GM19467 (cell line): Measurements from ENCODE around the gene CD96.
"Not testable (repeated sequence)": the region's sequence is repeated elsewhere in the genome, so short reads cannot be mapped to it uniquely, and the experiment has no call there.

Experiments
- ATAC-seq: cut with Tn5 transposase; IDR thresholded peaks from one replicate; pipeline ENCODE4 v1.9.1; 2021; ENCODE audit warnings: mild to moderate bottlenecking, moderate library complexity; ENCODE audit not compliant: unreplicated experiment

Gene CD96

DNA sequence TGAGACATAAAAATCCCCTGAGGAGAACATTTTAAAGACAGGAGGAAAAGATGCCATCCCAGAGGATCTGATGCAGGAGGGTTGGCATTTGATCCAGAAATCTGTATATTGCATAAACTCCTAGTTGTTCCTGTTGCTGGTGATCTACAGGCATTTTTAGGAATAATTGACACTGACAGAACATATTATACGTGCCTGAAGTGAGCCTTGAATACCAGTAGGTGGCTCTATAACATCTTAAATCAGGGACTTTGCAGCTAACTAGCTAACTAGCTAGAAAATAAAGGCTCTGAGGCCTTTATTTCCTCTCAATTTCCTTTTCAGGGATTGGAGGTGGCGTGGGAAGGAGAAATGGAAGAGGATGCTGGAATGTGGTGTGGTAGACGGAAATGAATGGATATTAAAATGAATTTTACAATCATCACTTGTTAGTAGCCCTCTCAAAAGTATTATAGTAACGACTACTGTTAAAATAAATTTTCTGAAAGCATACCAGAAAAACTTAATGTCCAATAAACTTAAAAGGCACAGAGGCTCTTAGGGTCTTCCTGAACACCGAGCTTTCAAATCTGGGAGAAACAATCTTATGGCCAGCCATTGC is 127.0 kb downstream of the CD96 start:
- ATAC-seq = no peak

DNA sequence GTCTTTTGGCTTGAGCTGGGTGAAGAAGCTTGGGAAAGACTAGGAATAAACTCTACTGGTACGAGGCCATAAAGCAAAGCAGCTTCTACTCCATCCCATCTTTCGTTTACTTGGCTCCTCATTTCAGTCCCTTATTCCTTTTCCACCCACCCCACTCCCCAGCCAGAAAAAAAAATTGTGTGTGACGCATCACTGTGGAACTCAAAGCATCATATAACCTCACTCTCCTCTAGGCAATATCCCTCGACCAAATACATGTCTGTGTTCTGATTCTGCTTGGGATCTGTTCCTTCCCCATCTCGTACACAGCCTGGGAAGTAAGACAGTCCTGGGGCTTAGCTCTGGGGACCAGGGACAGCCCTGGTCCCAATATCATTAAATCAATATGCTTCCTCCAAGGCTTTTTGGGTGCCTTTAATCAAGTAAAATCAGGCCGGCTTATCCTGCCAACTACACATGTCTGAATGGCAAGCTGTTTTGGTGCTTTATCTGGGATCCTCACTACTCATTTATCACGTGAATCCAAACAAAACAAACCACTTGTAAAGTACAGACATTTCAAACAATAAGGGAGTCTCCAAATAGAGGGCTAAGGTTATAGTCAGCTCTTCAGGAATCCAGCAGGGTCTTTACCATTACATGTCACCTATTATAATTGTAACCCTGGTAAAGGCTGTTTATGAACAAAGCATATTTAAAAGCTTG is 128.1 kb downstream of the CD96 start:
- no peak for ATAC-seq

DNA sequence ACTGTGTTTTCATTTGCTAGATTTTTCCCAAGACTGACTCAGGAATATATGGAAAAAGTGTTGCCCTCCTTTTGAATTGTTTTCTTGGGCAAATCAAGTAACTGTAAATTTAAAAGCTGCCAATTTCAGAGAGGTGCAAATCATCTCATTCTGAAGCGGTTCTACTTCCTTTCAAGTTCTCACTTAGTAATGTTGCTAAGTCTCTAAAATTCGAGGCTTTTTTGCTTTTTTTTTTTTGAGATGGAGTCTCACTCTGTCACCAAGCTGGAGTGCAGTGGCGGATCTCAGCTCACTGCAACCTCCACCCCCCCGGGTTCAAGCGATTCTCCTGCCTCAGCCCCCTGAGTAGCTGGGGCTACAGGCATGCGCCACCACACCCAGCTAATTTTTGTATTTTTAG is 130.5 kb downstream of the CD96 start:
- not testable (repeated sequence) for ATAC-seq

DNA sequence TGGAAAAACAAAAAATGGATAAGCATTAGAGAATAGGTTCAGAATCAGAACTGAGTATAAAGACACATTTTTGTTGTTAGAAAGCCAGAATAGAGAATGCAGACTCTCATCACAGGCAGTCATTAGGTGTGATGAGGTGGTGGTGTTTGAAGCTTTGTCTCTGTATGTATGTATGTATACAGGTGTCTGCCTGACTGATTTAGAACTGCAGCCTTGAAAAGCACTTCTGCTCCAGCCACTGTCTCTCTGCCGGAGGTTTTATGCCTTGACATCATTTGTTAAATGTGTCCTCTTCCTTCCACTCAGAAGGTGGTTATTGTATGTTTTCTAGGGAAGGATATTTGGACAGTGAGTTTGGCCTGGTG is 133.8 kb downstream of the CD96 start:
- no peak for ATAC-seq

DNA sequence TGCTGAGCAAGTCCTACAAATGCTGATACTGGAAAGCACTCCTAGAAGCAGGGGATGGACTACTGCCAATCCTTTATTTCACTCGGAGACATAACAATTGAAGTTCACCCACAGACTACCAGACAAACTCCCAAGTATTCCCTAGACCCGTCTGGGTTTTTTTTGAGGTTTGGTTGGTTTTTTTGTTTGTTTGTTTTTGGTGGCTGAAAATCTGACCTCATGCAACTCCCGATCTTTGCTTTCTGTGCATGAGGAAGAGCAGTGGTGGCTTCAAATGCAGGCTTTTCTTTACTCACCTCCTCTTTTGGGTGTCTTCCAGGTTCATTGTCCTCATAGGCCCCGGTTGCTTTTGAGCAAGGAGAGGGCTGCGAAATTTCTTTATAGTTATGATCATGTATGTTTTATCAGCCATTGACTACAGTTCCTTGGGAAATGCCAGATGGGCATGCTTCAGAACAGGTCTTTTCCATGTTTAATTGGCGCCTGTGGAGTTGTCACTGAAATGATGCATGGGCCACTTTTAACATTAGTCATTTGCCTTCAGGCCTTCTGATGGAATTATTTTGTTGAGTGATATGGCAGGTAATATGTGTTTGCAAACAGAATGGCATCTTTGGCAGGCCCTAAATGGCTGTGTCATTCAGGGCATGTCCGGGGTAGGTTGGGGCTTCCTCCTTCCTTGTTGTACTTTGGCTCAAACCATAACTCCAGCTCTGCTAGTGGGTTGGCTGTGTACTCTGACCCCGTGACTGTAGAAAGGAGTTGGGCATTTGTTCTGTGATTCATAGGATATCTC is 134.4 kb downstream of the CD96 start:
- no peak for ATAC-seq

DNA sequence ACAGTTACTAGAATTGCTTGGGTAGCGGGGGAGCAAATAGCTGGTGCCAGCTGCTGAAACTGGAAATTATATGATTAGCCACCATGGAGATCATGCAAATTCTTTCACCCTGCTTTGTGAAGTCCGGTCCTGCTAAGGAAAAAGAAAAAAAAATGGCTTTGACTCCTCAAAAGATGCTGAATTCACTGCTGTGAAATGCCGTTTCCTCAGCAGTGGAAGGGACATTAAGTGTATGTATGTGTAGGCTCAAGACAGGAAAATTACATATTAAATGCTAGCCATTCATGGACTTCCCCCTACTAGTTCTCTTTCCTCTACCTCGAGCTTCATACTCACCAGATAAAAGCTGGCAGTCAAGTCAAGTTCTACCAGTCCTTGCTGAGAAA is 135.0 kb downstream of the CD96 start:
- ATAC-seq = no peak

DNA sequence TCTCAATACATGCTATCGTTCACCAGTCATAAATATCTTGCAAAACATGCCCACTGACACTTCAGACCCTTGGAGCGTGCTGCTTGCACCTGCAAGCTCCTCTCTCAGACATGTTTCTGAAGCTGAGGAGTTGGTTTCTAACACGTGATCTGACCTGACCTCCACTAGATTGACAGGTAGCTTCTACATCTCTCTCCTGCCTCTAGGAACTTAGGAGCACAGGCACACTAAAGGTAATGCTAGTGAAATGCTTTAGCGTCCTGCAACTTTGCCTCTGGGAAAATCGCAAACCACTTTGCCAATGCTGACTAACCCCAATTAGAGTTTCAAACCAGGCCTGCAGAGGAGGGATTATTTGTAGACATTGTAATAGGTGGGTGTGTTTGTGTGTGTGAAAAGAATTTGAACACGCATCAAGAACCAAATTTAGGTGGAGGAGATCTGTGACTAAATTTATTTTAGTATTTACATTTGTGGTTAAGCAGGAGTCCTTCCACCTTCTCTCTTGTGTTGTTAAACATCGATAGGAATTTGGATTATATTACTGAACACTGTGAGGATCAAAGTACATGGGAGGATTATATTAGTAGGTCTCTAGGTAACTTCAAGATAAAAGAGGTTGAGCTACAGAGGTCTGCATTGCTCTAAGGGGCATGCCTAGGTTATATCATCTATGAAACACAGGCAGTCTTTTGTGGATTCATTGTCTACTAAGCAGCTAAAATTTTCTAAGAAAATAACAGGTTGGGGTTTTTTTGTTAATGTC is 139.8 kb downstream of the CD96 start:
- no peak for ATAC-seq

DNA sequence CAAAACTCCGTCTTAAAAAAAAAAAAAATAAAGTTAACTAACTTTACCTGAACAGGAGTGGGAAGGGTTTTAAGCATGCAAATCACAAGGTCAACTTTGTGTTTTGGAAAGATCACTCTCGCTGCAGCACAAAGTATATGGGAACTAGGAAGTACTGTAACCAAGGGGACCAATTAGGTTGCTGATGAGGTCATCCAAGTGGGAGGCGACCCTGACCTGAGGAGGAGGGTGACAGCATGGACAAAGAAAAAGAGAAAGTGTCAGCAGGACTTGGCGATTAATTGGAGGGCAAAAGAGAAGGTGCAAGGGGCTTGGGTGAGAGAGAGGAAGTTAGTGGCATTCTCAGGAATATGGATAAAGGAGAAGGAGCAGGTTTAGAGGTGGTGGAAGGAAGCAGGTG is 142.6 kb downstream of the CD96 start:
- no peak for ATAC-seq

DNA sequence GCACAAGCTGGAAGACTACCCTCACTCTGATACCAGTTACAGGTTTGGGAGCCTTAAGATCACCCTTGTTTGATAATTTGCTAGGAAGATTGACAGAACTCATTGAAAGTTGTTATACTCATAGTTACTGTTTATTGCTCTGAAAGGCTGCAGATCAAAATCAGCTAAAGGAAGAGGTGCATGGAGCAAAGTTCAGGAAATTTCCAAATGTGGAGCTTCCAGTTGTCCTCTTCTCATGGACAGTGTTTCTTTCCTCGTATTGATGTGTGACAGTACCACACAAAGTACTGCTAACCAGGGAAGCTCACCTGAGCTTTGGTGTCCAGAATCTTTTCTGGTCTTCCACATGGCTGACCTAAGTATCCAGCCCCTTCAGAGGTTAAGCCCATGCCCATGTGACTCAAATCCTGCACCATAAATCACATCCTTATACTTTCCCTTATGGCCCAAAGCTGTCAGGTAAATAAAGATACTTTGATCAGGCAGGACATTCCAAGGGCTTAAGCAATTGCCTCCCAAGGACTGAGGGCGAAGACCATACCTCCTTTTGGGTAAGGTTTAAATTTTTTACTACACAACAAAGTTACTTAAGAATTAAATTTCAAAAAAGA is 146.3 kb downstream of the CD96 start:
- ATAC-seq = no peak

DNA sequence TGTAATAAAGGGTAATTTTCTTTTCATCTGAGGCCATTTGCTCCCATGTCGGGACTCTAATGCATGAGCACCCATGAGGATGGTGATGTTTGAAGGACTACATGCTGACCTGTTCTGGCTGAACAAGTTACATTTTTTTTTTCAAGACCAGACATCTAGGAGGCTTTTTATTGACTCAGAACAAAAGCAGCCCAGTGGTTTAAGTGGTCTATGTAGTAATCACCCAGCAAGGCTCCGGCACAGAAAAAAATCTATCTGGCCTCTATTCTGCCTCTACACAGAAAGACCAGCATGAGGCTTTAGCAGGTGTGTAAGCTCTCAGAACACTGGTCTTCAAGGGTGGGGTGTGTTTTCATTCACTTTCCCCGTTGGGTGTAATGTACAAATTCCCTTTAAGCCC is 148.2 kb downstream of the CD96 start:
- ATAC-seq = peak; percentile 76

DNA sequence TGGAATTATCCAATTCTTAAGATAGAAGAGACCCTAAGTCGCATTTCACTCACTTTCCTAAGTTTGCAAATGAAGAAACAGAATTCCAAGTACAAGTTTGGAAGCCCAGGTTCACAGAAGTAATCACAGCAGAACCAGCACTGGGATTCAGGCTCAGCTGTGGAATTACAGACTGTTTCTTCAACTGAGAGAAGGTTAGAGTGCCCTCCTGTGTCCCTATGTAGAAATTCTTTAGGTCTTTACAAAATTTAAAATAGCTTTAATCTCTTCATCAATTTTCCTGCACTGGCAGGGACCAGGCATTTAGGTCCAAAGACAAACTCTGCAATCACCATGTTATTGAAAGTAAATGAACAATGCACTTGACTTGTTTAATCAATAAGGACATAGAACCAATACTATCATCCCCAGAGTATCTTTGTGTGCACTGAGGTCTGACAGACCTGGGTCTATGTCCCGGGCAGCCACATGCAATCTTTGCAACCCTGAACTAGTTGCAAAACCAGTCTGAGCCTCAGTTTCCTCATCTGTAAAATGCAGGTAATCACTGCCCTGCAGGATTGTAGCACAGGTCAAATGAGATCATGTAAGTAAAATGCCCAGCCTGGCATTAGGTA is 149.4 kb downstream of the CD96 start:
- ATAC-seq = no peak

DNA sequence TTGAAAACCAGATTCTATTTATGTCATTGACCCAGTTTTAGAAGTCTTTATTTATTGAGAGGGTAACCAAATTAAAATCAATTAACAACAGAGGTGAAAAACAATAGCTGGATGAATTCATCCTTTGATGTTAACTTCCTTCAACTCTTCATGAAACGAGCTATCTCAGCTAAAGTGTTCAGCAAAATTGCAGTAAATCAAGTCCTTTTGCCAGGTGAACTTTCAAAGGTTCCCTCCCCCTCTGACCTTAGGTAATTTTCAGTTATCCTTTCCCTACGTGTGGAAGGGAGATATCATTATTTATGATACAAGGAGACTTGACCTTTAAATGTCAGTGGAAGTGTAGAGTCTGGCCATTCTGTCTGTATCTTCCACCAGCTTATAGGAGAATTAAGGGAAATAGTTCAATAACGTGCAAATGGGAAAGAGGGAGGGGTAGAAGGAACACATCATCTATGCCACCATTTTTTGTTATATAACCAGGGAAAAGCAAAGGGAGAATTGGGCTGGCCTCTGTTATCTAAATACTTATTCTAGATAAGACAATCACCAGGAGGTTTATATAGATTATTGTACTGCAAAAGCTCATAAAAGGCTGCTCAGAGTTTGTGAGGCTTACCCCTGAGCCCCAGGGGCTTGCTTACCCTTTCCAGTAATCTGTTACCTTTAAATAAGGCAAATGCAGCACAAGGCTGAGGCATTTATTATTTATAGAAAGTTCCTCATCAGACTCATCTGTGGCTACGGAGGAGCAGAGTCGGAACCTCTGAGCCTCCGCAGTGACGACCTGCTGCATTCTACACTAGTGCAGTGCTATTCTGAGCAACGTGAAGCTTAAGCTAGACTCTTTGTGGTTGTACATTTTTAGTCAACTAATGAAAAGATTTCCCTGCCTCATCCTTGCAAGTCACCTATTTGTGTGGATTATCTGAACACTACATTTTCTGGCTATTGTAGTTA is 150.9 kb downstream of the CD96 start:
- no peak for ATAC-seq

DNA sequence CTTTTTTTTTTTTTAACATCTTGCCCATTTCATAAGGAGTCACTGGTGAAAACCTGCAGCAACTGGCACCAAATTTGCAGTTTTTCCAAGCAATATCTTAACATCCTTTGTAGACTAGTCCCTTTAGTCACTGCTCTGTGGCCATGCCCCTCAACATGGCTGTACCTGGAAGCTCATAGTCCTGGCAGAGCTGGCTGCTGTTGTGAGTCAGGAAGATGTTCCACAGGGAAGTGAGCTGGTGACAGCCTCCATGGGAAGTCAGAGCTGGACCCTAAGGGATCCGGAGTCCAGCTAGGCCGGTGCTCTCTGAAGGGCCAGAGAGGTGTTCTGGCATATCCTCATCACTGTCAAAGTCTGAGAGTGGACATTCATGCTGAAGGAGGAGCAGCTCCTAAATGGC is 152.5 kb downstream of the CD96 start:
- ATAC-seq = no peak

DNA sequence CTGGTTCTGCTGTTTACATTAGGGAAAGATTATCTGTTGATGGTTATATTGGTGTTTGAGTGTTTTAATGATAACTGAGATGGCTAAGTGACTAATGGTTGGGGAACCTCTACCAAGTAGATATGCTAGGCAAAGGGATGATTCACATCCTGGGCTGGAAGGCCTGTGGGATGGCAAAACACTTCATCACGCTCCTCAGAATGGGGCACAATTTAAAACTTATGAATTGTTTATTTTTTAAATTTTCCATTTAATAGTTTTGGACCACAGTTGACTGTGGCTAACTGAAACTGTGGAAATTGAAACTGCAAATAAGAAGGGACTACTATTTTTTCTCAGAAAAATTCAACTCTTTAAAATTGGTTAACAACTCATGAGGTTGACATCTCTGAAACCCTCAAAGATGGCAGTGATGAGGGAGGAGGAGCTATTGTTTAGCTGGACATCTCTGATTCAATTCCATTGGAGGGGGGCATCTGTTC is 153.7 kb downstream of the CD96 start:
- ATAC-seq = no peak

DNA sequence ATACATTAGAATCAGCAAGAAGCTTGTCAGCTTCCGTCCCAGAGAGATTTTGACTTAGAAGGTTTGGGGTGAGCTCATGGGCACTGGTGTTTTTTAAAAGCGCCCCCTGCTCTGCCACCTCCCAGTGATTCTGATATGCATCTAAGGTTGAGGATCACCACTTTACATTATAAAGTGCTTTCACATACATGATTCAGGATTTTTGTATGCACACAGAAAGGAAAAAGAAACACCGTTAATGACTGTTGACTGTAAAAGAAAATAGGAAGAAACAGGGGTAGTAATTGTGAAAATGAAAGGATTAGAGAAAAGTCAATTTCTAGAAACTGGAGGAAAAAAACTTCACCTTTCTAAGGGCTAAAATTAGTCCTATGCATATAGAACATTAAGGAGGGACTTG is 158.1 kb downstream of the CD96 start:
- peak; percentile 58 for ATAC-seq

DNA sequence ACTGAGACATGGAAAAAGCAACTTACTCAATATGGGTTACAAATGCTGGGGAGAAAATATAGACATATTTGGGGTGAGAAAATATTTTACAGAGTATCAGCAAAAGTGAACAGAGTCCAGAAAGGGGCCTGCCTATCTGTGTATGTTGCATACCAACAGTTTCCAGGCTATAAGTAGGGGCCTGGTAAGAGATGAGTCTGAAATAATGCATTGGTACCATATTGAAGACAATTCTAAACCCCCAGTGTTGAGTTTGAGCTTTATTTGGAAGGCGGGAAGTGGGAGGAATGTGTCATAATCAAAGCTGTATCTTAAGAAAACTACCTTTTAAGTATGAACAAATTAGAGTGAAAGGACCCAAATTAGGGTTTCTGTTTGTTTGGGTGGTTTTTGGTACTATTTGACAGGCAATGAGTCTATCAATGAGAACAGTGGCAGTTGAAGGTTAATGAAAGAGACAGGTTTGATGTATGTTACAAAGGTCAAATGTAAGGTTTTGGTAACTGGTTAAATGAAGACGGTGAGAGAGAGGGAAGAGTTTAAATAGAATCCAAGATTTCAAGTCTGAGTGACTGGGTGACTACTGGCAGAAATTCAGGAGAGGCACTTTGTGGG is 159.4 kb downstream of the CD96 start:
- ATAC-seq = no peak
